SK-N-SH (cell line): ENCODE data around the gene SARDH.

ENCODE experiments used
- CTCF ChIP-seq: fragments of 200-600 bp; sonication (generic); IDR thresholded peaks from 2 replicates; pipeline ENCODE4 v1.6.1; 2017; ENCODE audit warnings: antibody characterized with exemption, mild to moderate bottlenecking, moderate library complexity
- FOXM1 ChIP-seq: IDR thresholded peaks from 2 replicates; pipeline ENCODE4 v1.4.0; 2012; ENCODE audit warnings: low read depth, mild to moderate bottlenecking
- JUND ChIP-seq: IDR thresholded peaks from 2 replicates; pipeline ENCODE4 v1.4.0; 2012
- RAD21 ChIP-seq: IDR thresholded peaks from 2 replicates; pipeline ENCODE4 v1.6.1; 2012; ENCODE audit warnings: mild to moderate bottlenecking, low read length
- YY1 ChIP-seq: IDR thresholded peaks from 2 replicates; pipeline ENCODE4 v1.4.0; 2012; ENCODE audit warnings: low read depth, mild to moderate bottlenecking
- TF ChIP-seq, protein P1 (sequence below): IDR thresholded peaks from 2 replicates; pipeline ENCODE4 v1.4.0; 2012; ENCODE audit warnings: low read depth, borderline replicate concordance

DNA sequence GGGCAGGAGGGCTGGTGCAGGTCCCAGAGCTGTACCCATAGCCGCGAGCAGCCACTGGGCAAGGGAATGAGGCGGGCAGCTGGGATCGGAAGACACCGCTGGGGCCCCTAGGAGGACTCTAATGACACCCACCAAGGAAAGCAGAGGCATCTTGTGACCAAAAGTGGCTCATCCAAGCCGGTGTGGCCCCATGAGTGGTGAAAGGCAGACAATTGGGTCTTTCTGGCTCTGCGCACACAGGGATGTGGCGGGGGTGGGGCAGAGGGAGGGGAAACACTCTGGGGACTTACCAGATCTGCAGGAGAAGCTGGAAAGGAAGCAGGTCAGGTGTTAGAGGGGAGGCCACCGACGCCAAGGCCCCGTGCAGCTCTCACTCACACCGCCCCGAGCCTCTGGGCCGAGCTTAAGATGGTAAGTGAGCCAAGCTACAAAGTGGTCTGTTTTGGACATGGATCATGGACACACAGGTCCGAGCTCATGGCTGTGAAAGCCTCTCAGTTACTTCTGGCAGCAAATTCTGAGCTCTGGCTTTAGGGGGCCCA, 42.3 kb upstream of the SARDH start:
- TF ChIP-seq CTCF (no peak), JUND (no peak), YY1 (no peak), FOXM1 (no peak), RAD21 (no peak)
- TF ChIP-seq, protein P1, sequence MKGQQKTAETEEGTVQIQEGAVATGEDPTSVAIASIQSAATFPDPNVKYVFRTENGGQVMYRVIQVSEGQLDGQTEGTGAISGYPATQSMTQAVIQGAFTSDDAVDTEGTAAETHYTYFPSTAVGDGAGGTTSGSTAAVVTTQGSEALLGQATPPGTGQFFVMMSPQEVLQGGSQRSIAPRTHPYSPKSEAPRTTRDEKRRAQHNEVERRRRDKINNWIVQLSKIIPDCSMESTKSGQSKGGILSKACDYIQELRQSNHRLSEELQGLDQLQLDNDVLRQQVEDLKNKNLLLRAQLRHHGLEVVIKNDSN = no peak
